Upper lobe of left lung (tissue), 4 donors: ENCODE data around the gene TNFRSF18.

Experiments
- POLR2A ChIP-seq, 4 donors: fragments of 450-650 bp; IDR thresholded peaks; one replicate each; pipeline ENCODE4 v1.5.1; 2016 to 2017; ENCODE audit warnings: antibody characterized with exemption in 4 of 4, mild to moderate bottlenecking in 2 of 4
- TF ChIP-seq, protein P1 (sequence below), 6 experiments: fragments of 450-650 bp in 4 of 6; fragments of 200-600 bp in 2 of 6; sonication (generic) in 2 of 6; IDR thresholded peaks; one replicate each; pipeline ENCODE4 v1.5.1; 2016 to 2019; ENCODE audit warnings: antibody characterized with exemption in 6 of 6

- TF ChIP-seq, protein P1, sequence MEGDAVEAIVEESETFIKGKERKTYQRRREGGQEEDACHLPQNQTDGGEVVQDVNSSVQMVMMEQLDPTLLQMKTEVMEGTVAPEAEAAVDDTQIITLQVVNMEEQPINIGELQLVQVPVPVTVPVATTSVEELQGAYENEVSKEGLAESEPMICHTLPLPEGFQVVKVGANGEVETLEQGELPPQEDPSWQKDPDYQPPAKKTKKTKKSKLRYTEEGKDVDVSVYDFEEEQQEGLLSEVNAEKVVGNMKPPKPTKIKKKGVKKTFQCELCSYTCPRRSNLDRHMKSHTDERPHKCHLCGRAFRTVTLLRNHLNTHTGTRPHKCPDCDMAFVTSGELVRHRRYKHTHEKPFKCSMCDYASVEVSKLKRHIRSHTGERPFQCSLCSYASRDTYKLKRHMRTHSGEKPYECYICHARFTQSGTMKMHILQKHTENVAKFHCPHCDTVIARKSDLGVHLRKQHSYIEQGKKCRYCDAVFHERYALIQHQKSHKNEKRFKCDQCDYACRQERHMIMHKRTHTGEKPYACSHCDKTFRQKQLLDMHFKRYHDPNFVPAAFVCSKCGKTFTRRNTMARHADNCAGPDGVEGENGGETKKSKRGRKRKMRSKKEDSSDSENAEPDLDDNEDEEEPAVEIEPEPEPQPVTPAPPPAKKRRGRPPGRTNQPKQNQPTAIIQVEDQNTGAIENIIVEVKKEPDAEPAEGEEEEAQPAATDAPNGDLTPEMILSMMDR (IDR thresholded peaks at IDR 0.05), result no peak
- no peak for TF ChIP-seq POLR2A (IDR thresholded peaks at IDR 0.05)
Measured at GRCh38 chr1:1236176-1236763, 29.9 kb upstream of the TNFRSF18 start.
